PC-9 (cell line): Measurements from ENCODE around the gene CAPNS1. TPM values are rescaled to one million over a fixed set of nuclear protein-coding genes. Genes with fewer than 3 reads are reported as not detected.

Source experiments
- BruUV-seq: library from RNA; stranded (reverse); fragments of 400-500 nt; replicated peaks from 2 replicates; lab custom pipeline; 2021; lab: Mats Ljungman, UMichigan
- CTCF ChIA-PET: fragments of 300-600 bp; sonication (Branson Sonifier 250); formaldehyde crosslinking; loops from one replicate; lab custom pipeline; 2022; ENCODE audit warnings: antibody characterized with exemption; lab: Charles Lee
- POLR2A ChIA-PET: fragments of 300-600 bp; sonication (Branson Sonifier 250); formaldehyde crosslinking; loops from one replicate; lab custom pipeline; 2022; ENCODE audit warnings: antibody characterized with exemption; ENCODE audit not compliant: unreplicated experiment; lab: Charles Lee
- DNase-seq, 2 experiments: peaks; one replicate each; pipeline versions ENCODE4 v3.0.0 to v3.0.0-alpha.2; 2015 to 2022; ENCODE audit warnings: mixed read lengths in 1 of 2
- H2AFZ ChIP-seq: fragments of 200-600 bp; sonication (generic); 2 replicates; pipeline ENCODE4 v1.8.1; 2017; ENCODE audit warnings: antibody characterized with exemption
- H3F3A ChIP-seq: fragments of 200-600 bp; sonication (generic); 2 replicates; pipeline ENCODE4 v1.8.1; 2017; ENCODE audit warnings: antibody characterized with exemption, mild to moderate bottlenecking, low read depth; ENCODE audit not compliant: insufficient read depth
- H3K27ac ChIP-seq: fragments of 200-600 bp; sonication (generic); 2 replicates; pipeline ENCODE4 v1.6.1; 2016; ENCODE audit warnings: mixed run types
- H3K27me3 ChIP-seq: fragments of 200-600 bp; sonication (generic); 2 replicates; pipeline ENCODE4 v1.6.1; 2016; ENCODE audit warnings: low read depth, mixed run types; ENCODE audit not compliant: insufficient read depth
- H3K36me3 ChIP-seq: fragments of 200-600 bp; sonication (generic); 2 replicates; pipeline ENCODE4 v1.6.1; 2016; ENCODE audit warnings: low read depth, mixed run types
- H3K4me1 ChIP-seq: fragments of 200-600 bp; sonication (generic); replicated peaks from 2 replicates; pipeline ENCODE4 v1.6.1; 2016; ENCODE audit warnings: mixed run types; ENCODE audit not compliant: insufficient read depth
- H3K4me2 ChIP-seq: fragments of 200-600 bp; sonication (generic); 2 replicates; pipeline ENCODE4 v1.6.1; 2017; ENCODE audit warnings: mixed run types
- H3K4me3 ChIP-seq: fragments of 200-600 bp; sonication (generic); 2 replicates; pipeline ENCODE4 v1.6.1; 2016; ENCODE audit warnings: mixed run types
- H3K79me2 ChIP-seq: fragments of 200-600 bp; sonication (generic); 2 replicates; pipeline ENCODE4 v1.6.1; 2017; ENCODE audit warnings: low read depth, mixed run types
- H3K9me2 ChIP-seq: fragments of 200-600 bp; sonication (generic); 2 replicates; pipeline ENCODE4 v1.8.1; 2017; ENCODE audit warnings: mild to moderate bottlenecking; ENCODE audit not compliant: insufficient read depth
- H3K9me3 ChIP-seq: fragments of 200-600 bp; sonication (generic); 2 replicates; pipeline ENCODE4 v1.8.1; 2016; ENCODE audit warnings: low read depth; ENCODE audit not compliant: insufficient read depth
- H4K20me1 ChIP-seq: fragments of 200-600 bp; sonication (generic); 2 replicates; pipeline ENCODE4 v1.8.1; 2017; ENCODE audit not compliant: insufficient read depth
- EZH2 ChIP-seq: fragments of 200-600 bp; sonication (generic); IDR thresholded peaks from 2 replicates; pipeline ENCODE4 v1.8.0; 2017; ENCODE audit warnings: antibody characterized with exemption, low read depth
- intact Hi-C: fragments of 100-400 bp; cut with micrococcal nuclease; formaldehyde crosslinking; loops from one replicate; pipeline ENCODE4 v1.10.0; 2022; ENCODE audit not compliant: unreplicated experiment
- total RNA-seq: library from RNA; stranded (reverse); gene quantifications from 2 replicates; pipeline ENCODE4 v1.2.3, GENCODE V29; 2021
- TF ChIP-seq, protein P1 (sequence below): fragments of 200-600 bp; sonication (generic); conservative IDR thresholded peaks from 2 replicates; pipeline ENCODE4 v1.6.1; 2017; ENCODE audit warnings: mixed run types, antibody characterized with exemption, mild to moderate bottlenecking, moderate library complexity

CAPNS1 gene
- total RNA-seq, 1 experiment from 2014 or later: 1,177 TPM

DNA sequence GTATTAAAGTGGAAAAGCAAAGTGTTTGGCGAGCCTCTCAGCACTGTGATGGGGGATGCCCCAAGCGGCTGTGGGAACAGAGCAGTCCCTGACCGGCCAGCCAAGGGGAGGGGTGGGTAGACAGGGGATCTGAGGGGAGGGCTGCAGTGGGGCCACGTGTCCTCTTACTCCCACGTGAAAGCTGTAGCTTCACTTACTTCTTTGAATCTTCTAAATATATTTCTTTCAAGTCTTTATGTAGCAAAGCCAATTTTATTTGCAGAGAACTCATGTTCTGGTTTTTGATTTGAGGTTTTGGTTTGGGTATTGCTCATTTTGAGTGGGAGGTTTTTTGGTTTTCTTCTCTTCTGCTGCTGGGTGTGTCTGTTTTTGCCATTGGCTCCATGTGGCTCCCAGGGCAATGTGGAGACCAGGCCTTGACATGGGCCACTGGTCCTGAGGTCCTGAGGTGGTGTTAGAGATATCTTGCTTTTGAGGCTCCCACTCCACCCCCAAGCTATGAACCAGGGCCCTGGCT, 46.7 kb upstream of the CAPNS1 start:
- Histone ChIP-seq H3K27me3 (no peaks in the 10 kb centered on the region), H3K79me2 (no peaks in the 10 kb centered on the region), H3F3A (no peaks in the 10 kb centered on the region), H3K9me2 (no peaks in the 10 kb centered on the region), H3K36me3 (0 out of 2 replicates have a peak, but pooled peaks cover 2% of the 10 kb centered on the region), H3K4me1 (no peaks in the 10 kb centered on the region), H3K9me3 (no peaks in the 10 kb centered on the region), H3K4me2 (no peak overlapping the region), H4K20me1 (no peaks in the 10 kb centered on the region), H3K27ac (no peak overlapping the region), H3K4me3 (no peak overlapping the region), H2AFZ (no peak overlapping the region)
- CTCF ChIA-PET: no interaction called here
- POLR2A ChIA-PET: no interaction called here
- TF ChIP-seq, protein P1, sequence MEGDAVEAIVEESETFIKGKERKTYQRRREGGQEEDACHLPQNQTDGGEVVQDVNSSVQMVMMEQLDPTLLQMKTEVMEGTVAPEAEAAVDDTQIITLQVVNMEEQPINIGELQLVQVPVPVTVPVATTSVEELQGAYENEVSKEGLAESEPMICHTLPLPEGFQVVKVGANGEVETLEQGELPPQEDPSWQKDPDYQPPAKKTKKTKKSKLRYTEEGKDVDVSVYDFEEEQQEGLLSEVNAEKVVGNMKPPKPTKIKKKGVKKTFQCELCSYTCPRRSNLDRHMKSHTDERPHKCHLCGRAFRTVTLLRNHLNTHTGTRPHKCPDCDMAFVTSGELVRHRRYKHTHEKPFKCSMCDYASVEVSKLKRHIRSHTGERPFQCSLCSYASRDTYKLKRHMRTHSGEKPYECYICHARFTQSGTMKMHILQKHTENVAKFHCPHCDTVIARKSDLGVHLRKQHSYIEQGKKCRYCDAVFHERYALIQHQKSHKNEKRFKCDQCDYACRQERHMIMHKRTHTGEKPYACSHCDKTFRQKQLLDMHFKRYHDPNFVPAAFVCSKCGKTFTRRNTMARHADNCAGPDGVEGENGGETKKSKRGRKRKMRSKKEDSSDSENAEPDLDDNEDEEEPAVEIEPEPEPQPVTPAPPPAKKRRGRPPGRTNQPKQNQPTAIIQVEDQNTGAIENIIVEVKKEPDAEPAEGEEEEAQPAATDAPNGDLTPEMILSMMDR: no peak
- TF ChIP-seq EZH2: no peak
- intact Hi-C loops: no loop called here
- DNase-seq: no peak
- no TSS peak for BruUV-seq

GRCh38 chr19:36093687-36094086, 46.2 kb upstream of the CAPNS1 start:
- intact Hi-C loops: no loop called here

GRCh38 chr19:36097036-36097435, 42.8 kb upstream of the CAPNS1 start:
- no peak overlapping the region for H3K4me3 ChIP-seq
- H3K36me3 ChIP-seq: no peaks in the 10 kb centered on the region
- H3K79me2 ChIP-seq: no peaks in the 10 kb centered on the region
- BruUV-seq: no TSS peak
- no peak overlapping the region for H3K4me2 ChIP-seq
- intact Hi-C loops: no loop called here
- H2AFZ ChIP-seq: no peak overlapping the region
- no peak overlapping the region for H3K27ac ChIP-seq
- no peak for DNase-seq
- no peaks in the 10 kb centered on the region for H3K9me2 ChIP-seq
- H3K4me1 ChIP-seq: no peaks in the 10 kb centered on the region
- ChIA-PET POLR2A (no interaction called here), CTCF (no interaction called here)
- H3F3A ChIP-seq: no peaks in the 10 kb centered on the region
- H3K9me3 ChIP-seq: no peaks in the 10 kb centered on the region
- H4K20me1 ChIP-seq: no peaks in the 10 kb centered on the region
- TF ChIP-seq, protein P1: no peak
- TF ChIP-seq EZH2: no peak
- no peaks in the 10 kb centered on the region for H3K27me3 ChIP-seq

More at GRCh38 chr19:36093687-36094086, 46.2 kb upstream of the CAPNS1 start:
- no peak overlapping the region for H3K4me2 ChIP-seq
- no peaks in the 10 kb centered on the region for H3K9me2 ChIP-seq
- no peak overlapping the region for H3K27ac ChIP-seq
- ChIA-PET CTCF (no interaction called here), POLR2A (interaction anchor here (0.6 kb wide), 1 partner anchor 12 kb away, joined by 5 read pairs; no protein-coding TSS in a partner anchor)
- no peaks in the 10 kb centered on the region for H3K79me2 ChIP-seq
- H2AFZ ChIP-seq: no peak overlapping the region
- no peaks in the 10 kb centered on the region for H4K20me1 ChIP-seq
- no peaks in the 10 kb centered on the region for H3K4me1 ChIP-seq
- no peaks in the 10 kb centered on the region for H3K9me3 ChIP-seq
- H3K27me3 ChIP-seq: no peaks in the 10 kb centered on the region
- no peak overlapping the region for H3K4me3 ChIP-seq
- DNase-seq: no peak
- TF ChIP-seq, protein P1: no peak
- TF ChIP-seq EZH2: no peak
- H3K36me3 ChIP-seq: no peaks in the 10 kb centered on the region
- no TSS peak for BruUV-seq
- H3F3A ChIP-seq: no peaks in the 10 kb centered on the region
